Measurements from ENCODE around the gene PCNX2.
"Not testable (repeated sequence)": the region's sequence is repeated elsewhere in the genome, so short reads cannot be mapped to it uniquely, and the experiment has no call there.

Gene PCNX2

DNA sequence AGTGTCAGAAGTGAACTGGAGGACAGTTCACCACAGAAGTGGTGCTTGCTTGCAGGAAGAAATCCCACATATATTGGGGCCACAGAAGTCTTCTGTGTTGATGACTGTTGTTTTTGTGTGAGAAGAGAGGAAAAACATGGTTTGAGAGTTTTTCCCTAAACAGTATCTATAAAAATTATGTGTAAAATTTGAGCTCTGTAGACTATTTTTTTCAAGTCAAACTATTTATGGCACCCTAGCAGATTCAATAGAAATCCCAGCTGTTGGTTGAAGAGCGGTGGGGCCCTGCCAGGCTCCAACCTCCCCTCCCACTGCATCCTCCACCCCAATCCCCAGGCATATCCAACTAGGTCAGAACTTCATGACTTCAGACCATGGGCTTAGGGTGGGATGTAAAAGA is 283.5 kb downstream of the PCNX2 start:
- no peak for DNase-seq (ENCODE audit: low read depth)

DNA sequence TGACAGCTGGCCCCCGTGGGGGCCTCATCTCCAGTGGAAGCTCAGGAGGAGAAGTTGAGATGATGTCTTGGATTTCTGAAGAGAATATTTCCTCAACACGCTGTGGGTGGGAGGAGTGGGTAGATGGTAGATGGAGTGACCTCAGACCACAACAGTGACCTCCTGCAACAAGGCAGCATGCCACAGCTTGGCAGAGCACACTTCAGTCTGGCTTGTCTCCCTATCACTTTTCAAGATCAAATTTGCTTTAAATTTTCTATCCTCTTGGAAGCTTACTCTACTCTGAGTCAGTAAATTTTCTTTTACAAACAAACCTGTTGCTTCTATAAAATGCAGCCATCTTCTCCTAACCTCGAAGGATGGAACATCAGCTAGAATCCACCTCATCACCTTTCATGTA is 285.4 kb downstream of the PCNX2 start:
- DNase-seq (ENCODE audit: low read depth) = no peak

DNA sequence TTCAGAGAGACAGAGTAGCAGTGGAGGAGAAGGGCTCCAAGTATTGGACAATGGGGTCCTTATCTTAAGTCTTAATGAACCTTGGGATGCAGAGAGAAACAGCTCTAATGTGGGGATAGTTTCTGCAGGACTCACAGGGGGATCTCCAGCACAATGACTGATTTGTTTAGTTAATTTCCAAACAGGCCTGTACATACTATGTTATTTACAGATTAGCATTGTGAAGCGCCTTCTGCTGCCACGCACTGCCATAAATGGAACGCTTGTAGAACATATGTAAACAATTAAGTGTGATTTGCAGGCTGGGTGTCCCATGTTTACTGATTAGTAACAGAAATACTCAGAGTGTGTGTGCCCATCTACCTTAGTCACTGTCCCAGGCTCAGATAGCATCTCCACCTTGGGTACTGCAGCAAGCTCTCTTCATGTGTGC is 289.0 kb downstream of the PCNX2 start:
- no peak for DNase-seq (ENCODE audit: low read depth)

DNA sequence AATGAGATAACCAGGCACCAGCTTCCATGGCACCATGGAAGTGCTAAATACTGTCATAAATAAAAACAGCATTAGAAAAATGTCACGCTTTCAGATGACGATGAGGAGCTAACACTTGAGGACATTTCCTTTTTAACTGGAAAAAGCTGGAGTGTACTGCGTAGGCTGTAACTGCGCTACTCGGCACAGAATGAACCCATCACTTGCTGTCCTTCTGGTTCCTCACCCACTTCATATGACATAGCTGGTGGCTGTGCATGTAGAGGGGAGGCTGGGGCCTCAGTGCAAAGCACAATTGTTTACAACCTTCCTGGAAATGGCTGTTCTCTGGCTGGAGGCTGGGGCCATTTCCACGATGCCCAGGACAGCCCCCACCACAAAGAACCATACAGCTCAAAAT is 289.4 kb downstream of the PCNX2 start:
- no peak for DNase-seq (ENCODE audit: low read depth)

DNA sequence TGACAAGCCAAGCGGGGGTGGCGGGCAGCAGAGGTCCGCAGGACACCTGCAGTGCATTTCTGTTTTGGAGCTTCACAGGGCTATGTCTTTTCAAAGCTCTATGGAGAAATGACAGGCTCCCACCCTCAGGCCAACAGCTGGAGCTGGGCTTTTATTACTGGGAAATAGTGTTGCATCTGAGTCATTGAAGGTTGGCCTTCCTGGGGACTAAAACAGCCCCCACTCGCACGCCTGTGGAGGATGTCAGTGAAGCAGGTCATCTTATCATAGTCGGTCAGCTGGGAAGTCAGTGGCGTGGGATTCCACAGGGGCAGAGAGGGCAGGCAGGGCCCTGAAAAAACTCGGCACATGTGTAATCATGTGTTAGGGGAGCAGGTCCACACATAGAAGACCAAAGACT is 289.8 kb downstream of the PCNX2 start:
- DNase-seq (ENCODE audit: low read depth) = peak; percentile 11

DNA sequence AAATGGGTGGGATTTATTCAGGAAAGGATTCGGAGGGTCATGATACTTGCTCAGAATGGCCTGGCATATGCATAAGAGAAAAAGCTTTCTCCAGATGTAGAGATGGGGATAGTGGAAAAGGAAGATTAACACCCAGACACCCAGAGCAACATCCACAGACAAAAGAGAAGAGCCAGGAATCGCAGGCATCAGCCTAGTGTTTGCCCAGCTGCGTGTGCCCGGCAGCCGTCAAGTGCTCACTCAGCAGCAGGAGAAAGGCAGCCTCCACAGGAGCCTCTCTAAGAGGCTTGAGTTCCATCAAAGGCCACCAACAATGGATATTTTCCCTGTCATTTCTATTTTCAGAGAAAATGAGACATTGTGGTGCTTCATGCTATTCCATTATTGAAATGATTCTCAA is 290.4 kb downstream of the PCNX2 start:
- no peak for DNase-seq (ENCODE audit: low read depth)

DNA sequence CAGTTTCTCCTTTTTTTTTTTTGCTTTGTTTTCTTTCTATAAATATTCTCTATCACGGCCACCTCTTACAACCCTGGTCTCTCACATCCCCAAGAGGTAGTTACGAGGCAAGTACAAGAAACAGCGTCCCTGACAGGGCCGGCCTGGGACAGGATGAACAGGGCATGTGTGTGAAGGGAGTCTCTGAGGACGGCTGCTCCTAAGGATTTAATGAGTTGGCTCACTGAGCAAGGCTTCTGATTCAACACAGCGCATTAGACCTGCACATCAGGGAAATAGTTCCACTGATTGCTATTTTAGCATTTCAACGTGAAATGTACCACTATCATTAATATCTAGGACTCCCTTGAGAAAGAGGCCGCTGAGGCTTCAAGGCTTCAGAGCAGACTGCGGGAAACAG is 291.1 kb downstream of the PCNX2 start:
- no peak for DNase-seq (ENCODE audit: low read depth)

DNA sequence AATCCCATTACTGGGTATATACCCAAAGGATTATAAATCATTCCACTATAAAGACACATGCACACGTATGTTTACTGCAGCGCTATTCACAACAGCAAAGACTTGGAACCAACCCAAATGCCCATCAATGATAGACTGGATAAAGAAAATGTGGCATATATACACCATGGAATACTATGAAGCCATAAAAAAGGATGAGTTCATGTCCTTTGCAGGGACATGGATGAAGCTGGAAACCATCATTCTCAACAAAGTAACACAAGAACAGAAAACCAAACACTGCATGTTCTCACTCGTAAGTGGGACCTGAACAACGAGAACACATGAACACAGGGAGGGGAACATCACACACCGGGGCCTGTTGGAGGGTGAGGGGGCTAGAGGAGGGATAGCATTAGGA is 291.9 kb downstream of the PCNX2 start:
- not testable (repeated sequence) for DNase-seq (ENCODE audit: low read depth)

DNA sequence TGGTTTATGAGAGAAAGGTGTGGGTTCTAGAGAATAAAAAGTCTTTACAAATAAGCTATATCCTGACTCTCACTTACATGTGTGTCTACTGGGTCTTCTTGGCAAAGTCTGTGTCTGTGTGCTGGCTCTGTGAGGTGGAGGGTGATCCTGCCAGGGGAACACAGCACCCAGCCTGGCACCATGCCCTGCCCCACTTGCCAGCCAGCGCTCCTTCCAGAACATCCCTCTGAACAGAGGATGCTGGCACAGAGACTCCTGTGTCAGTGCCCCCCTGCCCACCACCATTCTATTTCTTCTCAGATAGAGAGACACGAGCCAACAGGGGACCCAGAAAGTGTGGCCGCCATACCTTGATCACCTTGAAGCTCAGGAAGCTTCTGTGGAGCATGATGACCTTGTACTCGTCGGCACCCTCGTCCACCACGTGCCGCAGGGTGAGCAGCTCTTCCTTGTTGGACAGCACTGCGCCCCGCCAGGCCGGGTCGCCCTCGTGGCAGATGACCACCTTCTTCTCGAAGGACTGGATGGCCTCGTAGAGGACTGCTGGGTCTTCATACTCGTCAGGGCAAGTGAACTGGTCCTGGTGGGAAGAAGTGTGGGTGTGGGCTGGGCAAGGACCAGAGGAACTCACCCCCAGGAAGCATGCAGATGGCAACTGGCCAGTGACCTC is 295.4 kb downstream of the PCNX2 start:
- no peak for DNase-seq (ENCODE audit: low read depth)

DNA sequence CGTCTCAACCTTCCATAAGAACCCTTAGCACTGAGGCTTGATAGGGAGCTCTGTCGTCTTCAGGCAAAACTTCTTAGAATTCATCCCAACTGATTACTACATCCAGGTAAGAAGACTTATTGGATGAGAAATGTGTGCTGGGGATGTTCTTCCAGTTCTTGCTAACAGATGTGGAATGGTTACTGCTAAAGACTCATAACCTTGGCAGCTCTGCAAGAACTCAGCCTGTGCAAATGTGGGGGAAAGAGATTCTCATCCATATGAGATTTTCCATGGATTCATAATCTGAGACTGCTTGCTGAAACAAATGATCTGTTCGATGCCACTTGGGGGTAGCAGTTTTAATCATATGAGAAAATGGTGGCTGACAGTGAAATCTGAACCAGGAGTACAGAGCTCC is 296.9 kb downstream of the PCNX2 start:
- no peak for DNase-seq (ENCODE audit: low read depth)

DNA sequence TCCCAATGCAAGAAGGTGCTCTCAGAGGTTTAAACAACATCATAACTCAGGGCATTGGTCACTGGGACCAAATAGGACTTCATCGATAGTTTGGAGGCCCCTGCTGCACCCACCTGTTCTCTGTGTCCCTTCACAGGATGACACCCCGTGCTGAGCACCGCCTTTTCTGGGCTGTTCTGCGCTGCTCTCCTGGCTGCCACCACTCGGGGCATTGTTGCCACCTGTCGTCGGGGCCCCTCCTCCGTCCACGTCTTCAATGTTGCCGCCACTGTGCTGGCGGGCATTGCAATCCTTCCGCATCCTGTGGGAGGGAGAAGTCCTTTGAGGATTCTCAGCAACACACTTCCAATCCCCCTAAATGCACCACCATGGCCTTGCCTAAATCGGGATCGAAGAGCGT is 297.4 kb downstream of the PCNX2 start:
- DNase-seq (ENCODE audit: low read depth) = no peak

DNA sequence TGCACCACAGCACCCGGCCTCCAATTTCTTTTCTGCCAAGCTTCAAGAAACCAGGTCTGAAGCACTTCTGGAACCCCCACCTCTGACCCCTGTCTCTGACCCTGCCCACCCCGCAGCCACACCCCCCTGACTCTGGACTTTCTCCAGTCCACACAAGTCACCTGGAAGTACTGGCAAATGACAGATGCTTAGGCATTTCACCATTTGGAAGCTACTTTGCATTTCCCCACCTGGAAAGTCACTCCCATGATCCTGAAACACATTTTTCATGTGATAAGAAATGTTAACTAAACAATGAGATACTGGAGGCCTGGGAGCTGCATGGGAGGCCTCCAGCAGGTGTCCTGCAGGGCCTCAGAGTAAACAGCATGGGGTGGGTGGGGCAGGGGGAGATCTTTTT is 299.4 kb downstream of the PCNX2 start:
- no peak for DNase-seq (ENCODE audit: low read depth)

DNA sequence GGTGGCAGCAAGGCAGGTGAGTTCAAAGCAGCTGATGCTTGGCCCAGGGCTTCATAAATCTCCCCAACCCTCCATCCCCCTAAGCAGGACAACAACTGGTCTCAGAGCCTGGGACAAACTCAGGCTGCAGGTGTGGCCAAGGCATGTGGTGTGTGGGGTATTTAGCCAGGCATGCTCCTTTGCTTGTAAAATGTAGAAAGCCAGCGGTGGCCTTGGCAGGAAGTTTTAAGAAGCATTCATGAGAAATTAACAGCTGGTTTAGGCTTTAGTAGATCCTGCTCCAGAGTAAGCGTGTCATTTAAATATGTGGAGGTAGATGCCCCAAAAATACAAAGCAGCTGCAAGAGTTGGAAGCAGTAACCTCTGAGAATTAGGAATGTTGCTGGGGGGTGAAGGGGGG is 300.3 kb downstream of the PCNX2 start:
- DNase-seq (ENCODE audit: low read depth) = no peak

DNA sequence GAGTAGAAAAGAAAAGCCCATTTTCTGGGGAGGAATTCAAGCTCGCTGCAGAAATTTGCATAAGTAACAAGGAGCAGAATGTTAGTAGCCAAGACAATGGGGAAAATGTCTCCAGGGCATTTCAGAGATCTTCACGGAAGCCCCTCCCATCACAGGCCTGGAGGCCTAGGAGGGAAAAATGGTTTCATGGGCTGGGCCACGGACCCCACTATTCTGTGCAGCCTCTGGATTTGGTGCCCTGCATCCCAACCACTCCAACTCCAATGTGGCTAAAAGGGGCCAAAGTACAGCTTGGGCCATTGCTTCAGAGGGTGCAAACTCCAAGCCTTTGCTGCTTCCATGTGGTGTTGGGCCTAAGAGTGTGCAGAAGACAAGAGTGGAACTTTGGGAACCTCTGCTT is 302.0 kb downstream of the PCNX2 start:
- no peak for DNase-seq (ENCODE audit: low read depth)

DNA sequence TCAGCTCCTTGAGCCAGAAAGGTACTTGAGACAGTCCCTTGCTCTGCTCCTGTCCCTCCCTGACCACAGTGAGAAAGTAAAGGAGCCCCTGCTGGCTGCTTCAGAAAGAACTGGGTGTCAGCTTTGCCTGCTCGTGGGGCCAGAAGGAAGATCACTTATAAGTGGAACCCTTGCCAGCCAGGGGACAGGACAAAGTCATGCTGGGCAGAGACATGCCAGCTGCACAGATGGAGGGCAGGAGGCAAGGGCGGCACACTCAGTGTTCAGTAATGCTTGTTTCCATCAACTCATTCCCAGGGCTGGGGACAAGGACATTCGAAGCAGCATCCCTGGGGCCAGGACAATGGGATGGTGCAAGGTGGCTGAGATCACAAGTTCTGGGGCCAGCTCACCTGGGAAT is 303.3 kb downstream of the PCNX2 start:
- DNase-seq (ENCODE audit: low read depth) = no peak

DNA sequence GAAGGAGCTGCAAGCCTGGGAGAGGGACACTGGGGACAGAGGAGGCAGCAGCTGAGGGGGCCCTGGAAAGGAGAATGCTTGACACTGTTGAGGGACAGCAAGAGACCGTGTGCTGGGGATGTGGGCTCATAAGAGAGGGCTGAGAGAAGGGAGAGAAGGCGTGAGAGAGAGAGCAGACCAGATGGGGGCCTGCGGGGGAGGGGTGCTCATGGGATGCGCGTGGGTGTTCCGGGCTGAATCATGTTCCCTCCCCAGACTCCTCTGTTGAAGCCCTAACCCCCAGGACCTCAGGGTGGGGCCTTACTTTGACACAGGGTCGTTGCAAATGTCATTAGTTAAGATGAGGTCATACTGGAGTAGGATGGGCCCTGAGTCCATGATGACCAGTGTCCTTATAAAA is 304.3 kb downstream of the PCNX2 start:
- DNase-seq (ENCODE audit: low read depth) = no peak

DNA sequence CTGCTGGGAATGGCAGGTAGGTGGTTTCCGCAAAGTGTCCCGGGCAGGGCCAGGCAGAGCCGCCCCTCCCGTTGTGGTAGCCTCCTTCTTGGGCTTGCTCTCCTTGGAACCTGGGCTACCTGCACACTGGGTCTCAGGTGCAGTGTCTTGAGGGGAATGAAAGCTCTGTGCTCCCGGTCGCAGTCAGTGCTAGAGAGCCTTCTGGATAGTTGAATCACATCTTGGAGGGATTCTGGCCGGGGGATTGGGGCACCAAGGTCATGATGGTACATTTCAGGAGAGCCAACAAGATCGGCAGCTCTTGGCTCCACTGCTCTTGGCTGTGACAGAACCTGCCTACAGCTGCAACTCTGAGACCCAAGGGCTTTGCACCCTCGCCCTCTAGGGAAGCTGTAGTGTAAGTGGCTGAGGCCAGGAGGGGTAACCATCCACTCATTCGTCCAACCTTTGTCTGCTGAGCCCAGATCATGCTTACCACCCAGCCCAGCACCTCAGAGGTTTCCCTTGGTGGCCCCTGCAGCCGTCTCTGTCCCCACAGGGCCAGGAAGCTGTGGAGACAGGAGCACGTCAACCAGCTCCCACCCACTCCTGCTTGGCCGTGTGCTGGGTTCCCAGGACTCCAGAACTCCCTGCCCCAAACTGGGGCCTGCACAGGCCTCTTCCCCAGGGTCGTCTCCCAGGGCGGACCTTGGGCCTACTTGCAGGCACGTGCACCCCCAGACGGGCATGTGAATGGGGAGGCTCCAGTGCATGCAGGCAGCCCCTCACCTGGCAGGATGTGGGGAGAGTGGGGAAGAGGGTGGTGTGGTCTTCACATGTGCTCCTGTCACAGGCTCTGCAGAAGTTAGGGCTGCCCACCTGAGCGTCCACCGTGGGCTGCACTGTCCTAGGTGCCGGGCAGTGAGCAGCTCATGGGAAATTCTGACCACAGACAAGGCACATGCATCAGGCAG is 305.1 kb downstream of the PCNX2 start:
- DNase-seq (ENCODE audit: low read depth) = no peak

DNA sequence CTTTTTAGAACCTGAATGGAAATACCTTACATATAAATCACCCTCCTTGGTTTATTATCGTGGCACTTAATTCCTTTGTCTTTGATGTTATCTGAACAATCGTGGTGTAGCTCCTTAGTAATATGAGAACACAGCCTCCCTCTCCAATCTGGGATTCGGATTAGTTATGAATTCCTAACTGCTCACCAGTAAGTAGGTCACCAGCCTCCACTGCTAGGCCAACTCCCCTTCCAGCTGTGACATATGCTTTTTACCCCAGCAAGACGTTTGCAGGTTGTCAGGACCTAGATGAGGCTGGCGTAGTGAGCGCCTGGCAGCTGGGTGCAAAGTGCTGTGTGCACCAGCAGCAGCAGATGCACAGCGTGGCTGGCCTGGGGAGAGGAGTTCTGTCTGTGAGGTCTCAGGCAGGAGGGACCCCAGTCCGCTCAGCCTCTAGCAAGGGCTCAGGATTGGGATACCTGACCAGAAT is 306.9 kb downstream of the PCNX2 start:
- DNase-seq (ENCODE audit: low read depth) = no peak

DNA sequence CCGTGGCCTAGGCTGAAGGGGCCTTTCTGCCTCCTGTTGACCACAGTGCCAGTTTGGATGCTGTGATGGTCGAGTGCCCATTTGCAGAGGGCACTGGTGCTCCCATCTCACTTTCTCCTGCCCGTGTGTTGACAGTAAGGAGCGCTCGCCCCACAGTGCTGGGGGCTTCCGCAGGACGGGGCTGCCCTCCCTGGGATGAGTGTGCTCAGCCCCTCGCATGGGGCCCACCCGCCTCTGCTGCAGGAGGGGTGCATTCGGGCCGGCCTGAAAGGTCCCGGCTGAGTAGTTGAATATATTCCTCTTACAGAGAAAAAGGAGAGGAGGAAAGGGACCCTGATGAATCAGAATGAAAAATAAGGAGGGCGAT is 307.8 kb downstream of the PCNX2 start:
- no peak for DNase-seq (ENCODE audit: low read depth)

DNA sequence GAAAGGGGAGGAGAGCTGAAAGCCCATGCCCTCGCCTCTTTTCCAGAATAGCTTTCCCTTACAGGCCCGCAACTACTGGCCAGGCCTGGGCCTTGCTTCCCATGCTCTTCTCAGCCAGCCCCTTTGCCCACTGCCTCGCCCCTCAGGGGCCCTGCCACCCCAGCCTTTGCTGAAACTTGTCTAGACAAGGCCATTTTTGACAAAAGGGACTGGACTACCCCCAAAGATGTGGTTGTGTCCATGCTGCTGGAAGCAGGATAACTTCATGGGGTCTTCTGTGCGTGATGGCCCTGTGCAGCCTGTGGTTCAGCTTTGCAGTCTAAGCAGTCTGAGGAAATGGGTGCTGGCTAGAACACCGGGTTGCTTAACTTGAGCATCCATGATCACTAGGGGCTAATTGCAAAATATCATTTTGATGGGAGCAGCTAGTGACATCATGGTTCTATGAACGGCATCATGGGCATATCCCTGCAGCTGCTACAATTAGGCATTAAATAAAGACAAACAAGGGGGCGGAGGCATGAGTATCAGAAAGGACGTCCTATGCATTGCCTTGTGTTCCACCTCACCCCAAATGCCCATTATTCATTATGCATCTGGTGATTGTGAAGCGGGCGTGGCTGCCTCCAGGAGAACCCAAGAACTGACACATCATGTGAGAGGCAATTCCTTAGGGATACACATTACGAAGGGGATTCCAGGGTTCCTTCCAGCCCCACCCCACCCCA is 308.3 kb downstream of the PCNX2 start:
- DNase-seq (ENCODE audit: low read depth) = no peak

DNA sequence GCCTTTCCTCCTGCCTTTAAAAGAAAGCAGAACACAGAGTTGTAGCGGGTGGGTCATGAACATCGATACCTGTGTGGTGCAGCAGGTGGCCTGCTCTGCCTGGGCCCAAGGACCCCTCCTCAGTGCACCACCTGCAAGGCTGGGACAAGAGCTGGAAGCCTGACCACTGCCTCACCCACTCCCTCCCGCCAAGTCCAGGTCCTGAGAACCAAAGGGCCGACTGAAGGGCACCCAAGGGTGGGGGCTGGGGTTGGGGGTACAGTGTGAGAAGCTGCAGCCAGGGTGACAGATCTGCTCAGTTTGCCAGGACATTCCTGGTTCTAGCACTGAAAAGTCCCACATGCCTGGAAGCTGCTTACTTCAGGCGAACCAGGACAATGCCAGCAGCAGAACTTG is 309.0 kb downstream of the PCNX2 start:
- DNase-seq (ENCODE audit: low read depth) = no peak

DNA sequence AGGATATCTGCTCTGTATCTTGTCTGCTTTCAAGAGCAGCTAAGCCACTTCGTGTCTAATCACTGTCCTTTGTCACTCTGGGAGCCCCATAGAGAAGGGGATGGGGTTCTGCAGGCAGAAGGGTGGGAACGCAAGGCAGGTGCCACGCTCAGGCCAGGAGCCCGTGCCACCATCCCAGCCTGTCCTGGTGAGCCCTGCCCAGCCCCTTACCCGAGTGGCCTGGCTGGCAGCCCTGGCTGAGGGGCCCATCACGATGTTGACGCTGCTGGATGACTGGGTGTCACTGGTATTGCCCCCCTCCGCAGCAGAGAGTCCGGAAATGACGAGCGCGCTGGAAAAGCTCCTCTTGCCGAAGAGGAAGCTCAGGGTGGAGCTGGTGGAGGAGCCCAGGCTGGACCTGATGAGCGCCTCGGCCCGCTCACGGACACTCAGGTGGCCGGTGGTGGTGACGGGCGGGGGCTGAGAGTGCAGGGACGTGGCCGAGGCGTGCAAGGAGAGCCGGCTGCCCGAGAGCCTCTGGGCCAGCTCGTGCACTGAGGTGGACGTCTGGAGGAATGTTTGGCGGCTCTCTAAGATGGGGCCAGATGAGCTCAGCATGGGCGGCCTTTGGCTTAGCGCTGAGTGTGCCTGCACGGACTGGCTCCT is 309.5 kb downstream of the PCNX2 start:
- DNase-seq (ENCODE audit: low read depth) = no peak

All from GM04504 (cell line).